HepG2 (cell line): ENCODE measurements around the gene IL2RA. TPM values are rescaled to one million over a fixed set of nuclear protein-coding genes. Genes with fewer than 3 reads are reported as not detected.

Source experiments
- ATAC-seq: fragments of 200-7000 bp; cut with Tn5 transposase; 3 replicates; pipeline ENCODE4 v1.9.1; 2020; ENCODE audit warnings: mild to moderate bottlenecking, moderate library complexity
- BruUV-seq: library from RNA; stranded (reverse); fragments of 400-500 nt; replicated peaks from 2 replicates; lab custom pipeline; 2021; lab: Mats Ljungman, UMichigan
- CTCF ChIA-PET: fragments of 300-600 bp; formaldehyde crosslinking; extraction: SDS; loops from one replicate; lab custom pipeline; 2021; ENCODE audit warnings: low total read pairs, inconsistent platforms, low intra/inter-chr PET ratio; lab: Yijun Ruan, JAX
- POLR2A ChIA-PET: fragments of 350-600 bp; sonication (Branson Sonifier 250); formaldehyde crosslinking; loops from one replicate; lab custom pipeline; 2020; ENCODE audit warnings: antibody characterized with exemption, inconsistent platforms; lab: Yijun Ruan, JAX
- DNase-seq: peaks from one replicate; pipeline ENCODE4 v3.0.0-alpha.2; 2015; ENCODE audit warnings: low spot score
- FAIRE-seq: peaks from 3 replicates; lab custom pipeline; 2011; peaks lifted over from hg19 to GRCh38; lab: Jason Lieb, UNC
- H2AFZ ChIP-seq: one replicate; pipeline ENCODE4 v1.6.1; 2011; ENCODE audit warnings: low read length, inconsistent platforms
- H3K27ac ChIP-seq: fragments of 300-600 bp; 3 replicates; pipeline ENCODE4 v1.8.0; 2011; ENCODE audit warnings: mixed run types, mild to moderate bottlenecking, mixed read lengths, low read length, inconsistent platforms; ENCODE audit not compliant: insufficient read depth; ENCODE audit errors: extremely low read length
- H3K27me3 ChIP-seq, 2 experiments: fragments of 200-600 bp in 1 of 2; 2 replicates in 1 of 2; 3 replicates in 1 of 2; pipeline versions ENCODE4 v1.6.0 to v1.8.0; 2011; ENCODE audit warnings: low read length in 2 of 2, mild to moderate bottlenecking in 2 of 2, moderate library complexity in 2 of 2, inconsistent platforms in 1 of 2; ENCODE audit not compliant: insufficient read depth in 2 of 2, control insufficient read depth in 1 of 2
- H3K36me3 ChIP-seq, 2 experiments: fragments of 200-600 bp in 1 of 2; replicated peaks in 1 of 2; 2 replicates in 1 of 2; 3 replicates in 1 of 2; pipeline versions ENCODE4 v1.5.1 to v1.8.0; 2011; ENCODE audit warnings: low read length in 2 of 2, inconsistent platforms in 1 of 2; ENCODE audit not compliant: insufficient read depth in 2 of 2, control insufficient read depth in 1 of 2
- H3K4me1 ChIP-seq: 2 replicates; pipeline ENCODE4 v1.5.1; 2012; ENCODE audit warnings: low read length, inconsistent platforms; ENCODE audit not compliant: insufficient read depth
- H3K4me2 ChIP-seq: 2 replicates; pipeline ENCODE4 v1.6.0; 2011; ENCODE audit warnings: low read depth, low read length, inconsistent platforms
- H3K4me3 ChIP-seq, 3 experiments: fragments of 200-600 bp in 1 of 3; sonication (generic), shearing (Covaris generic) in 1 of 3; replicated peaks in 1 of 3; 2 replicates each; pipeline ENCODE4 v1.5.1; 2011 to 2016; ENCODE audit warnings: low read length in 3 of 3, inconsistent platforms in 2 of 3, low read depth in 2 of 3, mild to moderate bottlenecking in 2 of 3, control low read depth in 1 of 3, mixed read lengths in 1 of 3; ENCODE audit not compliant: insufficient read depth in 1 of 3
- H3K79me2 ChIP-seq: one replicate; pipeline ENCODE4 v1.6.1; 2011; ENCODE audit warnings: low read length, inconsistent platforms; ENCODE audit not compliant: insufficient read depth
- H3K9ac ChIP-seq: 2 replicates; pipeline ENCODE4 v1.6.0; 2011; ENCODE audit warnings: mild to moderate bottlenecking, low read depth, low read length, inconsistent platforms; ENCODE audit not compliant: insufficient read depth
- H3K9me3 ChIP-seq: 2 replicates; pipeline ENCODE4 v1.5.1; 2012; ENCODE audit warnings: mild to moderate bottlenecking, low read length
- H4K20me1 ChIP-seq: 2 replicates; pipeline ENCODE4 v1.6.0; 2011; ENCODE audit warnings: inconsistent platforms, mild to moderate bottlenecking, low read length, moderate library complexity; ENCODE audit not compliant: insufficient read depth
- CHD4 ChIP-seq: fragments of 200-600 bp; sonication (generic); IDR thresholded peaks from 2 replicates; pipeline ENCODE4 v1.7.0; 2017; ENCODE audit warnings: mild to moderate bottlenecking, low read length, borderline replicate concordance
- FOXA1 ChIP-seq, 2 experiments: fragments of 450-650 bp in 1 of 2; sonication (generic) in 1 of 2; formaldehyde crosslinking in 1 of 2; IDR thresholded peaks; 2 replicates each; pipeline versions ENCODE4 v1.4.0 to v1.6.1; 2016 to 2020; ENCODE audit warnings: missing genetic modification reagents in 1 of 2
- HNRNPUL1 ChIP-seq: fragments of 200-400 bp; formaldehyde crosslinking; IDR thresholded peaks from 2 replicates; pipeline ENCODE4 v1.6.1; 2017; ENCODE audit warnings: low read depth, mild to moderate bottlenecking, low read length, moderate library complexity
- KDM5A ChIP-seq: fragments of 200-600 bp; sonication (generic); IDR thresholded peaks from 2 replicates; pipeline ENCODE4 v1.7.0; 2018; ENCODE audit warnings: antibody characterized with exemption, mild to moderate bottlenecking, low read length, borderline replicate concordance
- SP2 ChIP-seq: sonication (generic); formaldehyde crosslinking; IDR thresholded peaks from 2 replicates; pipeline ENCODE4 v1.5.1; 2020; ENCODE audit warnings: mild to moderate bottlenecking, missing genetic modification reagents
- TRIM22 ChIP-seq: fragments of 450-650 bp; IDR thresholded peaks from 2 replicates; pipeline ENCODE4 v1.6.1; 2017
- ZMYM4 ChIP-seq: sonication (generic); formaldehyde crosslinking; IDR thresholded peaks from 2 replicates; pipeline ENCODE4 v1.8.1; 2023; ENCODE audit warnings: mild to moderate bottlenecking, missing genetic modification reagents
- ZNF24 ChIP-seq: fragments of 450-650 bp; IDR thresholded peaks from 2 replicates; pipeline ENCODE4 v1.6.1; 2017; ENCODE audit warnings: antibody characterized with exemption, mild to moderate bottlenecking
- ZNF598 ChIP-seq: sonication (generic); formaldehyde crosslinking; IDR thresholded peaks from 2 replicates; pipeline ENCODE4 v1.5.1; 2020; ENCODE audit warnings: mild to moderate bottlenecking, missing genetic modification reagents, borderline replicate concordance
- WGBS: methylation state at CpG from one replicate; pipeline ENCODE4 v1.1.6; 2017; ENCODE audit warnings: low lambda C conversion rate; 5-methylcytosine and 5-hydroxymethylcytosine counted together
- in situ Hi-C: cut with HindIII; loops from 2 replicates; pipeline ENCODE4 v1.10.0; 2017; ENCODE audit warnings: low pct_unique_long_range_greater_than_20kb; ENCODE audit not compliant: extremely low pct_ligation_motif_present
- intact Hi-C: fragments of 100-400 bp; cut with micrococcal nuclease; formaldehyde crosslinking; loops from one replicate; pipeline ENCODE4 v1.10.0; 2022; ENCODE audit not compliant: unreplicated experiment
- polyA plus RNA-seq, 8 experiments: library from polyadenylated mRNA; depleted of rRNA in 3 of 8; stranded (reverse) in 7 of 8; unstranded in 1 of 8; fragments of >200 nt; fragmentation: Illumina TruSeq in 4 of 8; extraction: Trizol in 4 of 8; gene quantifications; 2 replicates each; pipeline versions ENCODE4 v1.2.1 to v1.2.3, GENCODE V29; 2011 to 2016; ENCODE audit warnings: low read depth in 4 of 8, missing spikeins in 1 of 8, mixed read lengths in 1 of 8; ENCODE audit not compliant: insufficient read depth in 1 of 8
- total RNA-seq, 5 experiments: library from RNA; depleted of rRNA; stranded (reverse); fragments of >200 nt; fragmentation: Illumina TruSeq; extraction: Trizol; gene quantifications; 2 replicates each; pipeline ENCODE4 v1.2.3, GENCODE V29; 2016; ENCODE audit warnings: low read depth in 1 of 5
- TF ChIP-seq, protein P1 (sequence below): sonication (generic); formaldehyde crosslinking; IDR thresholded peaks from 2 replicates; pipeline ENCODE4 v1.5.0; 2020; ENCODE audit warnings: missing genetic modification reagents
- TF ChIP-seq, protein P2 (sequence below): sonication (generic); formaldehyde crosslinking; conservative IDR thresholded peaks from 2 replicates; pipeline ENCODE4 v1.4.0; 2020; ENCODE audit warnings: mild to moderate bottlenecking, missing genetic modification reagents, moderate library complexity

The IL2RA gene
- total and polyA plus RNA-seq, 2 of the 13 experiments (the other 11 are each of a cell fraction or from before 2014, with no cell fraction given), result not detected

- peaks cover 0 to 37% of the 10 kb centered on the region in 2 experiments for H3K27me3 ChIP-seq
- no peak; the same call in 2 of the 3 replicates for ATAC-seq
- in situ Hi-C loops (no loop called here), intact Hi-C loops (no loop called here)
- FAIRE-seq, result no peak
- ChIA-PET CTCF (no interaction called here), POLR2A (no interaction called here)
- no peak overlapping the region for H3K9ac ChIP-seq
- no peak overlapping the region for H3K27ac ChIP-seq
- no peak overlapping the region for H3K4me3 ChIP-seq
- no peaks in the 10 kb centered on the region for H3K36me3 ChIP-seq
- H2AFZ ChIP-seq, result no peak overlapping the region
- no TSS peak for BruUV-seq
- no peaks in the 10 kb centered on the region for H3K9me3 ChIP-seq
- no peaks in the 10 kb centered on the region for H4K20me1 ChIP-seq
- no peaks in the 10 kb centered on the region for H3K4me1 ChIP-seq
- 10% methylated on average over 6 of the region's 6 CpGs for WGBS
- H3K4me2 ChIP-seq, result no peak overlapping the region
- no peaks in the 10 kb centered on the region for H3K79me2 ChIP-seq
- no peak for TF ChIP-seq ZNF24
- TF ChIP-seq TRIM22, result 0 out of 2 replicates have a peak, but pooled peaks have one; percentile 55
- TF ChIP-seq, all 625 proteins: peak for 1
- DNase-seq, result no peak
These were observed 43.0 kb downstream of the IL2RA start for GRCh38 chr10:6019010-6019782.

DNA sequence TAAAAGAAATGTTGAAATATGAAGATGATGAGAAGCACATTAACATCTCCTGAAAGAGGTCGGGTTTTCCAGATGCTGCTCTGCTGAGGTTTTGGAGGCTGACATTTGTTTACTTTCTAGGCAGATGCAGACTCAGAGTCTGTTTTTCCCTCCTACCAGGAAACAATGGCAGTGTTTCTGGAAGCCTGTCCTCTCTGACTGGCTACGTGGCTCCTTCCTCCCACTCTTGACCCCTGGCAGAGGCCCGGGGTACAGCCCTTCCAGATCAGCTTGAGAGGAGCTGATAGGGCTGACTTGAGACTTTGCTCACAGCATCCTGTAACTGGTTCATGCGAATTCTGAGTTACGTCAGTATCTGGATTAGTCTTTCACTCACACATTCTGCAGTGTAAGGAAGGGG, 43.7 kb downstream of the IL2RA start:
- CTCF ChIA-PET, result no interaction called here
- no peaks in the 10 kb centered on the region for H3K36me3 ChIP-seq
- in situ Hi-C loops, result no loop called here
- WGBS, result 24% methylated on average over 4 of the region's 5 CpGs
- H3K4me1 ChIP-seq, result no peaks in the 10 kb centered on the region
- no TSS peak for BruUV-seq
- H4K20me1 ChIP-seq, result no peaks in the 10 kb centered on the region
- H3K9me3 ChIP-seq, result no peaks in the 10 kb centered on the region
- H3K4me2 ChIP-seq, result no peak overlapping the region
- FAIRE-seq, result no peak
- intact Hi-C loops, result no loop called here
- no peaks in the 10 kb centered on the region for H3K79me2 ChIP-seq
- no peak for ATAC-seq
- no peak overlapping the region for H3K27ac ChIP-seq
- POLR2A ChIA-PET, result no interaction called here
- peaks cover 0 to 42% of the 10 kb centered on the region in 2 experiments for H3K27me3 ChIP-seq
- DNase-seq, result no peak
- H2AFZ ChIP-seq, result no peak overlapping the region
- H3K9ac ChIP-seq, result no peak overlapping the region
- no peak overlapping the region for H3K4me3 ChIP-seq
- TF ChIP-seq, protein P1, sequence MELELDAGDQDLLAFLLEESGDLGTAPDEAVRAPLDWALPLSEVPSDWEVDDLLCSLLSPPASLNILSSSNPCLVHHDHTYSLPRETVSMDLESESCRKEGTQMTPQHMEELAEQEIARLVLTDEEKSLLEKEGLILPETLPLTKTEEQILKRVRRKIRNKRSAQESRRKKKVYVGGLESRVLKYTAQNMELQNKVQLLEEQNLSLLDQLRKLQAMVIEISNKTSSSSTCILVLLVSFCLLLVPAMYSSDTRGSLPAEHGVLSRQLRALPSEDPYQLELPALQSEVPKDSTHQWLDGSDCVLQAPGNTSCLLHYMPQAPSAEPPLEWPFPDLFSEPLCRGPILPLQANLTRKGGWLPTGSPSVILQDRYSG (CRISPR knock-in tag), result no peak
- TF ChIP-seq SP2 (no peak), HNRNPUL1 (no peak), ZMYM4 (CRISPR knock-in tag) (no peak), CHD4 (no peak), FOXA1 (IDR thresholded peaks at IDR 0.05) (no peak), FOXA1 (CRISPR knock-in tag; IDR thresholded peaks at IDR 0.05) (no peak), ZNF598 (CRISPR knock-in tag) (no peak), KDM5A (no peak)
- TF ChIP-seq, protein P2, sequence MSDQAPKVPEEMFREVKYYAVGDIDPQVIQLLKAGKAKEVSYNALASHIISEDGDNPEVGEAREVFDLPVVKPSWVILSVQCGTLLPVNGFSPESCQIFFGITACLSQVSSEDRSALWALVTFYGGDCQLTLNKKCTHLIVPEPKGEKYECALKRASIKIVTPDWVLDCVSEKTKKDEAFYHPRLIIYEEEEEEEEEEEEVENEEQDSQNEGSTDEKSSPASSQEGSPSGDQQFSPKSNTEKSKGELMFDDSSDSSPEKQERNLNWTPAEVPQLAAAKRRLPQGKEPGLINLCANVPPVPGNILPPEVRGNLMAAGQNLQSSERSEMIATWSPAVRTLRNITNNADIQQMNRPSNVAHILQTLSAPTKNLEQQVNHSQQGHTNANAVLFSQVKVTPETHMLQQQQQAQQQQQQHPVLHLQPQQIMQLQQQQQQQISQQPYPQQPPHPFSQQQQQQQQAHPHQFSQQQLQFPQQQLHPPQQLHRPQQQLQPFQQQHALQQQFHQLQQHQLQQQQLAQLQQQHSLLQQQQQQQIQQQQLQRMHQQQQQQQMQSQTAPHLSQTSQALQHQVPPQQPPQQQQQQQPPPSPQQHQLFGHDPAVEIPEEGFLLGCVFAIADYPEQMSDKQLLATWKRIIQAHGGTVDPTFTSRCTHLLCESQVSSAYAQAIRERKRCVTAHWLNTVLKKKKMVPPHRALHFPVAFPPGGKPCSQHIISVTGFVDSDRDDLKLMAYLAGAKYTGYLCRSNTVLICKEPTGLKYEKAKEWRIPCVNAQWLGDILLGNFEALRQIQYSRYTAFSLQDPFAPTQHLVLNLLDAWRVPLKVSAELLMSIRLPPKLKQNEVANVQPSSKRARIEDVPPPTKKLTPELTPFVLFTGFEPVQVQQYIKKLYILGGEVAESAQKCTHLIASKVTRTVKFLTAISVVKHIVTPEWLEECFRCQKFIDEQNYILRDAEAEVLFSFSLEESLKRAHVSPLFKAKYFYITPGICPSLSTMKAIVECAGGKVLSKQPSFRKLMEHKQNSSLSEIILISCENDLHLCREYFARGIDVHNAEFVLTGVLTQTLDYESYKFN (CRISPR knock-in tag), result no peak
